K562 (cell line): Measurements from ENCODE around the gene CELSR1.

Source experiments
- BHLHE40 ChIP-seq: IDR thresholded peaks from 2 replicates; pipeline ENCODE4 v1.6.1; 2011; ENCODE audit warnings: low read length, improper control_type of control experiment
- E2F8 ChIP-seq: fragments of 450-650 bp; IDR thresholded peaks from 2 replicates; pipeline ENCODE4 v1.7.1; 2018; ENCODE audit warnings: mild to moderate bottlenecking, low read depth; ENCODE audit not compliant: partially characterized antibody
- POLR2A ChIP-seq: fragments of 450-650 bp; conservative IDR thresholded peaks from 2 replicates; pipeline ENCODE4 v1.6.1; 2016
- POLR2AphosphoS2 ChIP-seq: IDR thresholded peaks from 2 replicates; pipeline ENCODE4 v1.6.1; 2012; ENCODE audit warnings: low read length, improper control_type of control experiment
- POLR2AphosphoS5 ChIP-seq: IDR thresholded peaks from 2 replicates; pipeline ENCODE4 v1.6.1; 2011; ENCODE audit warnings: mild to moderate bottlenecking, low read depth, low read length, moderate library complexity; ENCODE audit not compliant: control insufficient read depth, insufficient read depth
- RNF2 ChIP-seq: sonication (generic); IDR thresholded peaks from 2 replicates; pipeline ENCODE4 v1.6.1; 2016
- SMAD3 ChIP-seq: fragments of 450-650 bp; formaldehyde crosslinking; conservative IDR thresholded peaks from 2 replicates; pipeline ENCODE4 v1.4.0; 2020; ENCODE audit warnings: mild to moderate bottlenecking
- USF1 ChIP-seq: sonication (generic); formaldehyde crosslinking; IDR thresholded peaks from 2 replicates; pipeline ENCODE4 v1.9.0; 2022; ENCODE audit warnings: mild to moderate bottlenecking, missing genetic modification reagents
- YBX1 ChIP-seq: fragments of 450-650 bp; IDR thresholded peaks from 2 replicates; pipeline ENCODE4 v1.7.1; 2016; ENCODE audit warnings: mild to moderate bottlenecking
- ZFP36 ChIP-seq: fragments of 150-350 bp; IDR thresholded peaks from 2 replicates; pipeline ENCODE4 v1.6.1; 2018; ENCODE audit warnings: low read length, low read depth; ENCODE audit not compliant: partially characterized antibody
- ZNF274 ChIP-seq: IDR thresholded peaks from 2 replicates; pipeline ENCODE4 v1.6.1; 2011; ENCODE audit warnings: low read depth, mild to moderate bottlenecking, low read length, moderate library complexity, borderline replicate concordance
- TF ChIP-seq, protein P1 (sequence below), 3 experiments: IDR thresholded peaks in 2 of 3; conservative IDR thresholded peaks in 1 of 3; 2 replicates each; pipeline ENCODE4 v1.5.1; 2011 to 2012; ENCODE audit warnings: low read length in 3 of 3, mild to moderate bottlenecking in 3 of 3, control low read depth in 2 of 3, improper control_type of control experiment in 1 of 3, inconsistent platforms in 1 of 3, low read depth in 1 of 3, mixed read lengths in 1 of 3, moderate library complexity in 1 of 3; ENCODE audit not compliant: insufficient read depth in 2 of 3
- TF ChIP-seq, protein P2 (sequence below): fragments of 450-650 bp; IDR thresholded peaks from 2 replicates; pipeline ENCODE4 v1.6.1; 2016; ENCODE audit warnings: mild to moderate bottlenecking
- TF ChIP-seq, protein P3 (sequence below): sonication (generic); formaldehyde crosslinking; IDR thresholded peaks from 2 replicates; pipeline ENCODE4 v1.8.0; 2022; ENCODE audit warnings: mild to moderate bottlenecking, missing genetic modification reagents

- TF ChIP-seq, protein P1, sequence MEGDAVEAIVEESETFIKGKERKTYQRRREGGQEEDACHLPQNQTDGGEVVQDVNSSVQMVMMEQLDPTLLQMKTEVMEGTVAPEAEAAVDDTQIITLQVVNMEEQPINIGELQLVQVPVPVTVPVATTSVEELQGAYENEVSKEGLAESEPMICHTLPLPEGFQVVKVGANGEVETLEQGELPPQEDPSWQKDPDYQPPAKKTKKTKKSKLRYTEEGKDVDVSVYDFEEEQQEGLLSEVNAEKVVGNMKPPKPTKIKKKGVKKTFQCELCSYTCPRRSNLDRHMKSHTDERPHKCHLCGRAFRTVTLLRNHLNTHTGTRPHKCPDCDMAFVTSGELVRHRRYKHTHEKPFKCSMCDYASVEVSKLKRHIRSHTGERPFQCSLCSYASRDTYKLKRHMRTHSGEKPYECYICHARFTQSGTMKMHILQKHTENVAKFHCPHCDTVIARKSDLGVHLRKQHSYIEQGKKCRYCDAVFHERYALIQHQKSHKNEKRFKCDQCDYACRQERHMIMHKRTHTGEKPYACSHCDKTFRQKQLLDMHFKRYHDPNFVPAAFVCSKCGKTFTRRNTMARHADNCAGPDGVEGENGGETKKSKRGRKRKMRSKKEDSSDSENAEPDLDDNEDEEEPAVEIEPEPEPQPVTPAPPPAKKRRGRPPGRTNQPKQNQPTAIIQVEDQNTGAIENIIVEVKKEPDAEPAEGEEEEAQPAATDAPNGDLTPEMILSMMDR (IDR thresholded peaks at IDR 0.05 in 2 of 3, conservative IDR thresholded peaks at IDR 0.05 in 1 of 3; ENCODE audit: insufficient read depth in 2 of 3, low read depth in 1 of 3, low read length in 3 of 3) = no peak
- TF ChIP-seq POLR2AphosphoS5 (no peak), USF1 (CRISPR knock-in tag) (no peak), POLR2A (no peak), POLR2AphosphoS2 (no peak), SMAD3 (no peak), RNF2 (no peak), YBX1 (no peak), BHLHE40 (no peak), ZNF274 (no peak), ZFP36 (no peak), E2F8 (no peak)
- TF ChIP-seq, protein P2, sequence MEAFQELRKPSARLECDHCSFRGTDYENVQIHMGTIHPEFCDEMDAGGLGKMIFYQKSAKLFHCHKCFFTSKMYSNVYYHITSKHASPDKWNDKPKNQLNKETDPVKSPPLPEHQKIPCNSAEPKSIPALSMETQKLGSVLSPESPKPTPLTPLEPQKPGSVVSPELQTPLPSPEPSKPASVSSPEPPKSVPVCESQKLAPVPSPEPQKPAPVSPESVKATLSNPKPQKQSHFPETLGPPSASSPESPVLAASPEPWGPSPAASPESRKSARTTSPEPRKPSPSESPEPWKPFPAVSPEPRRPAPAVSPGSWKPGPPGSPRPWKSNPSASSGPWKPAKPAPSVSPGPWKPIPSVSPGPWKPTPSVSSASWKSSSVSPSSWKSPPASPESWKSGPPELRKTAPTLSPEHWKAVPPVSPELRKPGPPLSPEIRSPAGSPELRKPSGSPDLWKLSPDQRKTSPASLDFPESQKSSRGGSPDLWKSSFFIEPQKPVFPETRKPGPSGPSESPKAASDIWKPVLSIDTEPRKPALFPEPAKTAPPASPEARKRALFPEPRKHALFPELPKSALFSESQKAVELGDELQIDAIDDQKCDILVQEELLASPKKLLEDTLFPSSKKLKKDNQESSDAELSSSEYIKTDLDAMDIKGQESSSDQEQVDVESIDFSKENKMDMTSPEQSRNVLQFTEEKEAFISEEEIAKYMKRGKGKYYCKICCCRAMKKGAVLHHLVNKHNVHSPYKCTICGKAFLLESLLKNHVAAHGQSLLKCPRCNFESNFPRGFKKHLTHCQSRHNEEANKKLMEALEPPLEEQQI = no peak
- TF ChIP-seq, protein P3, sequence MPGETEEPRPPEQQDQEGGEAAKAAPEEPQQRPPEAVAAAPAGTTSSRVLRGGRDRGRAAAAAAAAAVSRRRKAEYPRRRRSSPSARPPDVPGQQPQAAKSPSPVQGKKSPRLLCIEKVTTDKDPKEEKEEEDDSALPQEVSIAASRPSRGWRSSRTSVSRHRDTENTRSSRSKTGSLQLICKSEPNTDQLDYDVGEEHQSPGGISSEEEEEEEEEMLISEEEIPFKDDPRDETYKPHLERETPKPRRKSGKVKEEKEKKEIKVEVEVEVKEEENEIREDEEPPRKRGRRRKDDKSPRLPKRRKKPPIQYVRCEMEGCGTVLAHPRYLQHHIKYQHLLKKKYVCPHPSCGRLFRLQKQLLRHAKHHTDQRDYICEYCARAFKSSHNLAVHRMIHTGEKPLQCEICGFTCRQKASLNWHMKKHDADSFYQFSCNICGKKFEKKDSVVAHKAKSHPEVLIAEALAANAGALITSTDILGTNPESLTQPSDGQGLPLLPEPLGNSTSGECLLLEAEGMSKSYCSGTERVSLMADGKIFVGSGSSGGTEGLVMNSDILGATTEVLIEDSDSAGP (CRISPR knock-in tag) = no peak
Measured at GRCh38 chr22:46339956-46340355, 197.5 kb downstream of the CELSR1 start.
